HG03457 (cell line): Measurements from ENCODE around the gene MSH4.
"Not testable (repeated sequence)": the region's sequence is repeated elsewhere in the genome, so short reads cannot be mapped to it uniquely, and the experiment has no call there.

Experiments used
- ATAC-seq: cut with Tn5 transposase; IDR thresholded peaks from one replicate; pipeline ENCODE4 v1.9.1; 2021; ENCODE audit warnings: moderate number of reproducible peaks; ENCODE audit not compliant: unreplicated experiment

MSH4 gene

DNA sequence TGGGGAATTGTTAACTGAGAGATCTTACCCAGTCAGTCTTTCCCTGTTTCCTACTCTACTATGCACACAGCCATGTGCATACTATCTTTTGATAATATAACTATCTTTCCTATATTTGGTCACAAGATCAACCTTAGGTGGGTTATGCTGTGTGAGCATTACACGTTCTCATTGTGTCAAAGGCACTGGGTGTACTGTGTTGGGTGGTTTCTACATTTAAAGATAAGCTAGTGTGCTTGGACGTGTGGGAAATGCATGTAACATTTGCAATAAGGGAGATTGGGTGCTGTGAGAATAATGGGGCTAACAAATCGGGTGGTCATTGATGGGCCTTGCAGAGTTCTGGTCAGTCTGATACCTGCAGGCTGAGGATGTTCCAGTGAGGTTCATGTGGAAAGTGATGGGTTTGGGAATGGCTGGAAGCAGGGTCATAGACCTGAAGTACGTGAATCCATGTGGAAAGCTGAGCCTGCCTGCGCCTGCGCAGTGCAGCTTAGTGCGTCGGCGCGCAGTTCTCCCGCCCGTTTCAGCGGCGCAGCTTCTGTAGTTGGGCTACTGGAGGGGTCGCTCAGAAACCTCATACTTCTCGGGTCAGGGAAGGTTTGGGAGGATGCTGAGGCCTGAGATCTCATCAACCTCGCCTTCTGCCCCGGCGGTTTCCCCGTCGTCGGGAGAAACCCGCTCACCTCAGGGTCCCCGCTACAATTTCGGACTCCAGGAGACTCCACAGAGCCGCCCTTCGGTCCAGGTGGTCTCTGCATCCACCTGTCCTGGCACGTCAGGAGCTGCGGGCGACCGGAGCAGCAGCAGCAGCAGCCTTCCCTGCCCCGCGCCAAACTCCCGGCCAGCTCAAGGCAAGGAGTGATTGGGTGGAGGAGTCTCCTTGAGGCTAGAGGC is at the start of gene MSH4:
Gene MSH4, plus strand, starts transcription at position 507 of the 897 bp plus-strand sequence. Its CDS starts 104 bp downstream, at position 611.
- no peak for ATAC-seq

DNA sequence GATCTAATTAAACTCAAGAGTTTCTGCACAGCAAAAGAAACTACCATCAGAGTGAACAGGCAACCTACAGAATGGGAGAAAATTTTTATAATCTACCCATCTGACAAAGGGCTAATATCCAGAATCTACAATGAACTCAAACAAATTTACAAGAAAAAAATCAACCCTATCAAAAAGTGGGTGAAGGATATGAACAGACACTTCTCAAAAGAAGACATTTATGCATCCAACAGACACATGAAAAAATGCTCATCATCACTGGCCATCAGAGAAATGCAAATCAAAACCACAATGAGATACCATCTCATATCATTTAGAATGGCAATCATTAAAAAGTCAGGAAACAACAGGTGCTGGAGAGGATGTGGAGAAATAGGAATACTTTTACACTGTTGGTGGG is 39.5 kb upstream of the MSH4 start:
- not testable (repeated sequence) for ATAC-seq

DNA sequence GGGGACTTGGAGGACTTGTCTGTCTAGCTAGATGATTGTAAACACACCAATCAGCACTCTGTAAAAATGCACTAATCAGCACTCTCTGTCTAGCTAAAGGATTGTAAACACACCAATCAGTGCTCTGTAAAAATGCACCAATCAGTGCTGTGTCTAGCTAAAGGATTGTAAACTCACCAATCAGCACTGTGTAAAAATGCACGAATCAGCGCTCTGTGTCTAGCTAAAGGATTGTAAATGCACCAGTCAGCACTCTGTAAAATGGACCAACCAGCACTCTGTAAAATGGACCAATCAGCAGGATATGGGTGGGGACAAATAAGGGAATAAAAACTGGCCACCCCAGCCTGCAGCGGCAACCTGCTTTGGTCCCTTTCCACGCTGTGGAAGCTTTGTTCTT is 38.1 kb upstream of the MSH4 start:
- ATAC-seq, result not testable (repeated sequence)

DNA sequence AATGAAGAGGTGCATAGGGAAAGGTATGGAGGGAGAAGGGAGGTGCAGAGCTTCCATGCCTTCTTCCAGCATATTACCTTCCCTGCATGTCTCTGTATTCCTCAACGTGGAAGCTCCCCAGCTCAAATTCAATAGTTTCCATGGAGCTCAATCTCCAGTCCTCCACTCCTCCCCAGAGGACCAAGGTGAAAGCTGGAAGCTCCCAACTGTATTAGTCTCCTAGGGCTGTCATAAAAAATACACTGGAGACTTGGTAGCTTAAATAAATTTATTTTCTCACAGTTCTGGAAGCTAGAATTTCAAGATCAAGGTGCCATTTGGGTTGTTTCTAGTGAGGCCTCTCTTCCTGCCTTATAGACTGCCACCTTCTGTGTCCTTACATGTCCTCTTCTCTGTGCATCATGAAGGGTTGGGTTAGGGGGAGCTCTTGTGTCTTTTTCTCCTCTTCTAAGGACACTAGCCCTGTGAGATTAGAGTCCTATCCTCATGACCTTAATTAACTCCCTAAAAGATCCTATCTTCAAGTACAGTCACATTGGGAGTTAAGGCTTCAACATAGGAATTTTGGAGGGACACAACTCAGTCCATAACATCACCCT is 32.5 kb upstream of the MSH4 start:
- ATAC-seq, result no peak

DNA sequence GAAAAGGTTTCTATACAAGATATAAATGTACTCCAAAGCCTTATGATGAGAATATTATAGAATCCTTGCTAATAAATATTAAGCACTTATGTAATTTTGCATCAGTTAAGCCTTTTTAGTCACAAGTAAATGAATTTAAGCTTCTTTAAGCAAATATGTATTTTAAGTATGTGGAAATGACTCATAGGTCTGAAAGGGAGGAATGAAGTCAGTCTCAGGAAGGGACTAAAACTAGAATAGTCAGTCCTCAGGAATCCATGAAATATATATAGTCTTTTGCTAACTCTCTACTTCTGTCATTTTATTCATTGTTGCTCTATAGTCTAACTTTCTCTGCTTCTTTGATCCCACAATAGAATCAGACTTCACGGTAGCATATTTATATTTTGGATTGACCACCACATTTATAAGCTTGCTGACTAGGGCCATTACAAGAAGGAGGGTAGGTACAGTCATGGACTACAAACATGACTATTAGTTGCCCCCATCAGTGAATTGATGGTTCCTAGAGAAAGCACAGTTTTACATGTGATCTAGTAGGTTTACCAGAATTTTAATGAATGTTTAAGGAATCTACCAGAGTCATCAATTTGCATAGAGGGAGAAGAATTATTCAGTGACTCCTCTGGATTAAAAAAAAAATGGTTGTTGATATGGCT is 30.9 kb upstream of the MSH4 start:
- no peak for ATAC-seq

DNA sequence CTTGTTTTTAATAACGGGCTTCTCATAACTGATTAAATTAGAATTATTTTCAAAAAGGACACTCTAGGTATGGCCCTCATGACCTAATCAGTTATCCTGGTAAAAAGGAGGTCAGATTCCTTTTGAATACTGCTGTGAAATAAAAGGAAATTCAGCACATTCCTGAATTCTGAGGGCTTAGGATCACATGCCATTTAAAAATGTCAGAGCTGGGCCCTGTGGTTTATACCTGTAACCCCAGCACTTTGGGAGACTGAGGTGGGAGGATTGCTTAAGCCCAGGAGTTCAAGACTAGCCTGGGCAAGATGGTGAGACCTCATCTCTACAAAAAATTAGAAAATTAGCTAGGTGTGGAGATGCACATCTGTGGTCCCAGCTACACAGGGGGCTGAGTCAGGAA is 28.7 kb upstream of the MSH4 start:
- no peak for ATAC-seq

DNA sequence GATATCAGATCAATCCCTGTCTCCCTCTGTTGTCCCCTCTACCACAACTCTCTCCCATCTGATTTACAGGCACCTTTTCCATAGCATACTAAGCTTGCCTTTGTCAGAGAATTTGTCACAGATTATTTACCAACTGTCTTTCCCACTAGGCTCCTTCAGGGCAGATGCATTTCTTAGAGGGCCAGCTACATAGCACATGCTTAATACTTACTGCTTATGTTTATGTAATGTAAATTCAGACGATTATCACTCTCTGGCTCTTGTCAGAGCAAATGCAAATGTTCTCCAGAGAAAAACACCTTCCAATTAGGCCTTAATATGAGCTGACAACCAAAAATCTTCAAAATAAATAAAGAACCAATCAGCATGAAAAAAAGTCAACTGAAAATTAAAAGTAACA is 25.9 kb upstream of the MSH4 start:
- no peak for ATAC-seq

DNA sequence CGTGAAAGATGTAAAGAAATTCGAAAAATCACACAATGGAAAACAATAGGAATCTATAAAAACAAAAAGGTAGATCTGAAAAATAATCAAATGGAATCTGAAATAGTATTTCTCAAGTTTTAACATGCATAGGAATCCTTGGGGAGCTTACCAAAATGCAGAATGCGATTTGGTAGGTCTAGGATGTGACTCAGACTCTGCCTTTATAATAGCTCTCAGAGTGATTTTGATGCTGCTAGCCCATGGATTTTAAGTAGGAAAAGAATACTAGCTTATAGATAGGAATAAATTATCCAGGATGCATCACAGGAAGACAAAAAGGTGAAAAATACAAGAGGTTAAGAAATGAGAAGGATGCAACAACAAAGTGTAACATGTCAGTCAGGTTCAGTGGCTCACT is 24.7 kb upstream of the MSH4 start:
- no peak for ATAC-seq

DNA sequence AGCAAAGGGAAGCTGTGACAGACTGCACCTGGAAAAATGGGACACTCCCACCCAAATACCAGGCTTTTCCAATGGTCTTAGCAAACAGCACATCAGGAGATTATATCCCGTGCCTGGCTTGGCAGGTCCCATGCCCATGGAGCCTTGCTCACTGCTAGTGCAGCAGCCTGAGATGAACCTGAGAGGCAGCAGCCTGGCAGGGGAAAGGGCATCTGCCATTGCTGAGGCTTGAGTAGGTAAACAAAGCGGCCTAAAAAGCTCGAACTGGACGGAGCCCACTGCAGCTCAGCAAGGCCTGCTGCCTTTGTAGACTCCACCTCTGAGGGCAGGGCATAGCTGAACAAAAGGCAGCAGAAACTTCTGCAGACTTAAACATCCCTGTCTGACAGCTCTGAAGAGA is 18.9 kb upstream of the MSH4 start:
- ATAC-seq, result not testable (repeated sequence)

DNA sequence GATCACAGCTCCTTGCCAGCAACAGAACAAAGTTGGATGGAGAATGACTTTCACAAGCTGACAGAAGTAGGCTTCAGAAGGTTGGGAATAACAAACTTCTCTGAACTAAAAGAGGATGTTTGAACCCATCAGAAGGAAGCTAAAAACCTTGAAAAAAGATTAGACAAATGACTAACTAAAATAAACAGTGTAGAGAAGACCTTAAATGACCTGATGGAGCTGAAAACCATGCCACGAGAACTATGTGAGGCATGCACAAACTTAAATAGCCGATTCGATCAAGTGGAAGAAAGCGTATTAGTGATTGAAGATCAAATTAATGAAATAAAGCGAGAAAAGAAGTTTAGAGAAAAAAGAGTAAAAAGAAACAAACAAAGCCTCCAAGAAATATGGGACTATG is 18.0 kb upstream of the MSH4 start:
- ATAC-seq, result not testable (repeated sequence)

DNA sequence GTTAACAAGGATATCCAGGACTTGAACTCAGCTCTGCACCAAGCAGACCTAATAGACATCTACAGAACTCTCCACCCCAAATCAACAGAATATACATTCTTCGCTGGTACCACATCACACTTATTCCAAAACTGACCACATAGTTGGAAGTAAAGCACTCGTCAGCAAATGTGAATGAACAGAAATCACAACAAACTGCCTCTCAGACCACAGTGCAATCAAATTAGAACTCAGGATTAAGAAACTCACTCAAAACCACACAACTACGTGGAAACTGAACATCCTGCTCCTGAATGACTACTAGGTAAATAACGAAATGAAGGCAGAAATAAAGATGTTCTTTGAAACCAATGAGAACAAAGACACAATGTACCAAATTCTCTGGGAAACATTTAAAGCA is 16.5 kb upstream of the MSH4 start:
- not testable (repeated sequence) for ATAC-seq

DNA sequence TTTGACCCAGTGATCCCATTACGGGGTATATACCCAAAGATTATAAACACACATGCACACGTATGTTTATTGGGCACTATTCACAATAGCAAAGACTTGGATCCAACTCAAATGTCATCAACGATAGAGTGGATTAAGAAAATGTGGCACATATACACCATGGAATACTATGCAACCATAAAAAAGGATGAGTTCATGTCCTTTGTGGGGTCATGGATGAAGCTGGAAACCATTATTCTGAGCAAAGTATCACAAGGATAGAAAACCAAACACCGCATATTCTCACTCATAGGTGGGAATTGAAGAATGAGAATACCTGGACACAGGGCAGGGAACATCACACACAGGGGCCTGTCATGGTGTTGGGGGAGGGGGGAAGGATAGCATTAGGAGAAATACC is 12.8 kb upstream of the MSH4 start:
- ATAC-seq, result not testable (repeated sequence)

DNA sequence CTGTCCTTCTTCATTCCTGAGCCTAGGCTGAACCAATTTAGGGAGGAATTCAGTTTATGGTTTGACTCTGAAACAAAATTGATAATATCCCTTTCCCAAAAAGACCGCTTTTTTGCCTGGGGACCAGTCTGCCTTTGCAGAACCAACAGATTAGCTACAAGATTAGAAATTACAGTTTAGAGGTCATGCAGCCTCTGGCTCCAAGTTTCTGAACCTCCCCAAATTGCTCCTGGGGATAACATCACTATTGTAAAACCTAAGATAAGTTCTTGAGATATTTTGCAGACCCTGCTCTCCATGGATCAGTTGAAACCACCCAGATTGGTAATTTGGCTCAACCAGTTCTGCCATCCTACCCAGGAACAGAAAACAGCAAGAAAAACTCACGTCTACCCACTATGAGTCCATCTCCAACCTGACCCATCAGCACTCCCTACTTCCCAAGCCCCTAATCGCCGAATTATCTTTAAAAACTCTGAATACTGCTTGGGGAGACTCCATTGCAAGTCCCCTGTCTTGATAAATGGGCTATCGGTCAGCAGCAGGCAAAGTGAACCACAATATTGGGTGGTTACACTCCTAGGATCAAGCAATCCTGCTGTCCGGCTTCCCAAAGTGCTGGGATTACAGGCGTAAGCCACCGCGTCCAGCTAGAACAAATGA is 11.2 kb upstream of the MSH4 start:
- peak; percentile 13 for ATAC-seq

DNA sequence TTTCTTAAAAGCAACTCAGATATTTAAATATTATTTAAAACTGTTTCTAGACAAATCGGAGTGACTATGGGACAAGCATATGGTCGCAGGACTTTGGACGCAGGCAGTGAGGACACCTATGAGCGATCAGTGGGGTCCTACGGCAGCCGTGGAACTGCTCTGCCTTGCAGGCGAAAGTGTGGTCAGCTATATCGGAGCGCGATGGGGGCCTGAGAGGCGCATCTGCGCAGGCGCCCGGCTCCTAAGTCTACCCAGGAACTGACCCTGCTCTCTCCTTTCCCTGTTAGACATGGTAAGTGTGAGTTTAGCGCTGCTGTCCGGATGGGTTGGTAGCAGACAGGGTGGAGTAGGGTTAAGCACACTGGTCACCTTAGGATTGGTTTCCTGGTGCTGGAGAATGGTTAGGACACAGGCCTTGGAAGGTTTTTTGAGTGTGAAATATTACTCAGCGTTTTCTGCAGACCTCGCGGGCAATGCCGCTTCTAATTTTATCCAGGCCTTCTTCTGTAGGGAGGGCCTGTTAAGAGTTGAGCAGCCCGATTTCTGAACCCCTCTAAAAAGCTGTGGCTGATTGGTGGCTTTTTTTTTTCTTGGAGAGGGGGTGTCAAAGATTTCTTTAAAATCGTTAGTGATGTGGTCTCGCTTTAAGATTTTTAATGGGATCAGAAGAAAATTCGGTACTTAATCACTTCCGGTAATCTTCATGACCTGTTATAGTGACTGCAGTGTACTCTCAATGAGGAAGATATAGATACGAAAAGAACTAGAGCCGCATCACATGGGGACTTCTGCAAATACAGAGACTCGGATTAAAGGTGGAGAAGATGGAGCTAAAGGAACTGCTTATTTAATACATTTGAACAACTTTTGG is 10.5 kb upstream of the MSH4 start, which contains the start of gene RABGGTB:
Gene RABGGTB, plus strand, starts transcription at position 274 of the 871 bp plus-strand sequence. Its CDS starts 16 bp downstream, at position 290.
- peak; percentile 71 for ATAC-seq

DNA sequence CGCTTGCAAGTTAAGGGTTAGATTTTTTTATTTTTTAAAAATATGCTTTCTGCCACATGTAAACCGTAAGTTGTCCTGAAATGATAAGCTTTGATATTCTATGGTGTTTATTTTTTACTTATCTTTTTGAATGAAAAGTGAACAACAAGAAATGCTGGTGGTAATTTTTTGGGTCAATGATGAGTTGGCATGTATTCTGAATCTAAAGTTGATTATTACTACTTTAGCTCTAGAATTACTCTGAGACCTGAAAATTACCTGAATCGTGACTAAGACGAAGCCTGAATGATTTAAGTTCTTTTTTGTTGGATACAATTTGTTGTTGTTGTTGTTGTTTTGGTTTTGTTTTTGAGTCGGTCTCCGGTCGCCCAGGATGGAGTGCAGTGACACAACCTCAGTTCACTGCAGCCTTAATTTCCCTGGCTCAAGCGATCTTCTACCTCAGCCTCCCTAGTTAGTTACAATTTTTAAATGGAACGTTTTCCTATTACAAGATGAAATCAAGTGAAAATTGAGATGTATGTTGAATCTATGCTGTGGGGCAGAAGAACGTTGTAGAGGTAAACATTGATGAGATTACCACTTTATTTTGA is 9.7 kb upstream of the MSH4 start:
- no peak for ATAC-seq

DNA sequence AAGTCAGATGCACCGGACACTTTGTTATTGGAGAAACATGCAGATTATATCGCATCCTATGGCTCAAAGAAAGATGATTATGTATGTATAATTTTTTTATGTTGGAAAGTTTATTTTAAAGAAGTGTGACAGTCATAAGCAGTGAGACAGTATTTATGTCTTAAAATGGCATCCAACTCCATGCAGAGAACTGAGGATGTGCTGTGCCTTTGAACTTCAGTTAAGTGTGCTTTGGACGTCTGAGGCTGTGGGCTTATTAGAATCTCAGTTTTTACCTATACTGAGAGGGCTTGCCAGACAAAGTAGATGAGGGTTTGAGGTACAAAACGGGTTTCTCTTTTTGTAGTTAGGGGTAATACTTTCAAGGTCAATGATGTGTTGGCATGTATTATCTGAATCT is 9.2 kb upstream of the MSH4 start:
- ATAC-seq, result no peak

DNA sequence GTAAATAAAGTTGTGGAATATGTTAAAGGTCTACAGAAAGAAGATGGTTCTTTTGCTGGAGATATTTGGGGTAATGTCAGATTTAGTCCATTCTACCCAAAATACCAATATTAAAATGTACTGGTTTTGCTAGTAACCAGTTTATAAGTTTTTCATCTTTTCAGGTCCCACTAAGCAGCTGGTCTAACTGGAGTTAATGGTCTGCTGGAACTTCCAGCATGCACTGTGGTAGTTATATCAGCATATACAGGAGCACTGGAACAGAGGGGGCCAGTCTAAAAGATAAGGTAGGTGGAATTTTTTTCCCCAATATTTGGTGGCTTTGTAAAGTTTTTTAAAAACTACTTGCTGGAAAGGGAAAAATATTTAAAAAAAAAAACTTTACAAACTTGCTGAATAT is 6.7 kb upstream of the MSH4 start:
- no peak for ATAC-seq

DNA sequence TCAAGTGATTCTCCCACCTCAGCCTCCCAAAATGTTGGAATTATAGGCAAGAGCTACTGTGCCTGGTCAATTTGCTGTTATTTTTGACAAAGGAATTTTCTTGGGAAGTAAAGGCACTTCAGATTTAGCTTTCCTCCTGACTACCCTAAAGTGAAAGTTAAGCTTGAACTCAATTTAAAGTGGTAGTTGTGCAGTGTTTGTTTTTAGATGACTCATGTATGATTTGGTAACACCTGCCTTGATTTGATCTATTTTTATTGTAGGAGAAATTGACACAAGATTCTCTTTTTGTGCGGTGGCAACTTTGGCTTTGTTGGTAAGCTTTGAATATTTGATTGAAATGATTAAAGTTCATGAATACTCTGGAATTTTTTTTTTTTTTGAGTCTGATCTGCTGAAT is 5.7 kb upstream of the MSH4 start:
- ATAC-seq, result no peak

DNA sequence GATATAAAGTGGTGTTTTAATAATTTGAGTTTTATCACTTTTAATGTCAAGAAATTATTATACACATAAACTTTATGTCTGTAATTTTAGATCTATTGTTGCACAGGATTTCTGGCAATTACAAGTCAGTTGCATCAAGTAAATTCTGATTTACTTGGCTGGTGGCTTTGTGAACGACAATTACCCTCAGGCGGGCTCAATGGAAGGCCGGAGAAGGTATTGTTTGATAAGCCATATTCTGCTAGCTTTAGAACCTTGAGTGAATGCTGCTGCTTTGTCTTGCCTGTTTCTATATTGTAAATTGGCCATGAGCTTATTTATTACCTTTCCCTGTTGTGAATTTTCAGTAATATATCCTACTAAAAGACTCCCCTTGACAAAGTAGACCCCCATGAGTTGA is 4.6 kb upstream of the MSH4 start:
- no peak for ATAC-seq

DNA sequence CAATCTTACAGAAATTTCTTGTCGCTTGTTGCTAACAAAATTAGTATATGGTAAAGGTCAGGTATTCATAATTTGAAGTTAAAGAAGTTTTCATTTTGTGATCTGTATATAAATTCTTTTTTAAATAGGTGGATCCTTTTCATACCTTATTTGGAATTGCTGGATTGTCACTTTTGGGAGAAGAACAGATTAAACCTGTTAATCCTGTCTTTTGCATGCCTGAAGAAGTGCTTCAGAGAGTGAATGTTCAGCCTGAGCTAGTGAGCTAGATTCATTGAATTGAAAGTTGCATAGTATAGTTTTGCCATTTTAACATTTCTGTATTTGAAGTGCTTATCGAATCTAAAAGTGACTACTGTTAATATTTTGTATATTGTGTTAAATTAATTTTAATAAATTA is 2.3 kb upstream of the MSH4 start:
- ATAC-seq, result no peak
